Coronary artery (tissue), 2 donors: ENCODE data around the gene VPS13A.

ENCODE experiments used
- DNase-seq: peaks from one replicate; pipeline ENCODE4 v3.0.0-alpha.2; 2017; ENCODE audit warnings: low spot score
- H3K27ac ChIP-seq, 2 donors: fragments of 200-600 bp; sonication (generic); one replicate each; pipeline ENCODE4 v1.5.1; 2016 to 2019
- H3K4me3 ChIP-seq: fragments of 200-600 bp; sonication (generic); 2 replicates; pipeline ENCODE4 v1.5.1; 2016; ENCODE audit warnings: mild to moderate bottlenecking, moderate library complexity
- TF ChIP-seq, protein P1 (sequence below): fragments of 200-600 bp; sonication (generic); IDR thresholded peaks from one replicate; pipeline ENCODE4 v1.5.1; 2019; ENCODE audit warnings: antibody characterized with exemption

Gene VPS13A

DNA sequence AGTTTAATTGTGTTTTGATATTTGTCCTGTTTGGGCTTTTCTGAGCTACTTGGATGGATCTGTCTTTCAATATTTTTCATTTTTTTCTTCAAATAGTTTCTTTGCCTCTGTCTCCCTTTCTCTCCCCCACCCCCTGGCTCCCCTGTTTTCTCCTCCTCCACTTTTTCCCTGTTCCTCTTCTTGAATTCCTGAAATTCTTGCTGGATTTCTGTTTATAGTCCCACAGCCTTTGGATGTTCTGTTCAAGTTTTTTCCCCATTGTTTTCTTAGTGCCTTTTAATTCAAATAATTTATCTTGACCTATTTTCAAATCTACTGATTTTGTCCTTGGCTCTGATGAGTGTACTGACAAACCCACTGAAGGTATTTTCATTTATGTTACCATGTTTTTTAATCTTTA lies 113.0 kb downstream of the VPS13A start:
- no peak for DNase-seq
- no peak overlapping the region for H3K4me3 ChIP-seq
- no peak overlapping the region for H3K27ac ChIP-seq
- TF ChIP-seq, protein P1, sequence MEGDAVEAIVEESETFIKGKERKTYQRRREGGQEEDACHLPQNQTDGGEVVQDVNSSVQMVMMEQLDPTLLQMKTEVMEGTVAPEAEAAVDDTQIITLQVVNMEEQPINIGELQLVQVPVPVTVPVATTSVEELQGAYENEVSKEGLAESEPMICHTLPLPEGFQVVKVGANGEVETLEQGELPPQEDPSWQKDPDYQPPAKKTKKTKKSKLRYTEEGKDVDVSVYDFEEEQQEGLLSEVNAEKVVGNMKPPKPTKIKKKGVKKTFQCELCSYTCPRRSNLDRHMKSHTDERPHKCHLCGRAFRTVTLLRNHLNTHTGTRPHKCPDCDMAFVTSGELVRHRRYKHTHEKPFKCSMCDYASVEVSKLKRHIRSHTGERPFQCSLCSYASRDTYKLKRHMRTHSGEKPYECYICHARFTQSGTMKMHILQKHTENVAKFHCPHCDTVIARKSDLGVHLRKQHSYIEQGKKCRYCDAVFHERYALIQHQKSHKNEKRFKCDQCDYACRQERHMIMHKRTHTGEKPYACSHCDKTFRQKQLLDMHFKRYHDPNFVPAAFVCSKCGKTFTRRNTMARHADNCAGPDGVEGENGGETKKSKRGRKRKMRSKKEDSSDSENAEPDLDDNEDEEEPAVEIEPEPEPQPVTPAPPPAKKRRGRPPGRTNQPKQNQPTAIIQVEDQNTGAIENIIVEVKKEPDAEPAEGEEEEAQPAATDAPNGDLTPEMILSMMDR = no peak

- H3K4me3 ChIP-seq = no peak overlapping the region
- no peak overlapping the region for H3K27ac ChIP-seq
- no peak for DNase-seq
- TF ChIP-seq, protein P1 = no peak
Measured at GRCh38 chr9:77291714-77292113, 114.4 kb downstream of the VPS13A start.

DNA sequence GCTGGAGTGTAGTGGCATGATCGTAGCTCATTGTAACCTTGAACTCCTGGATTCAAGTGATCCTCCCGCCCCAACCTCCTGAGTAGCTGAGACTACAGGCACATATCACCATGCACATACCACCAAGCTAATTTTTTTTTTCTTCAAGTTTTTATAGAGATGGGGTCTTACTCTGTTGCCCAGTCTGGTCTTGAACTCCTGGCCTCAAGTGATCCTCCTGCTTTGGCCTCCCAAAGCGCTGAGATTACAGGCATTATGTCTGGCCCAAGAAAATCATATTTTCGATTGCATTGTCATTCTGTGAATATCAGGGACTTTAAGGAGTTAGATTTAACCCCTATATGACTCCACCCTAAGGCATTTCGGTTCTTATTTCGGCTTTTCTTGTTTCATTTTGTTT lies 116.6 kb downstream of the VPS13A start:
- Histone ChIP-seq H3K4me3 (no peak overlapping the region), H3K27ac (no peak overlapping the region)
- no peak for DNase-seq
- TF ChIP-seq, protein P1 = no peak

GRCh38 chr9:77304543-77304942 lies 127.2 kb downstream of the VPS13A start:
- no peak overlapping the region for H3K4me3 ChIP-seq
- H3K27ac ChIP-seq = no peak overlapping the region
- TF ChIP-seq, protein P1 = no peak
- DNase-seq = no peak

GRCh38 chr9:77305622-77306400 lies 128.5 kb downstream of the VPS13A start:
- Histone ChIP-seq H3K4me3 (no peak overlapping the region), H3K27ac (no peak overlapping the region)
- TF ChIP-seq, protein P1 = no peak
- no peak for DNase-seq

DNA sequence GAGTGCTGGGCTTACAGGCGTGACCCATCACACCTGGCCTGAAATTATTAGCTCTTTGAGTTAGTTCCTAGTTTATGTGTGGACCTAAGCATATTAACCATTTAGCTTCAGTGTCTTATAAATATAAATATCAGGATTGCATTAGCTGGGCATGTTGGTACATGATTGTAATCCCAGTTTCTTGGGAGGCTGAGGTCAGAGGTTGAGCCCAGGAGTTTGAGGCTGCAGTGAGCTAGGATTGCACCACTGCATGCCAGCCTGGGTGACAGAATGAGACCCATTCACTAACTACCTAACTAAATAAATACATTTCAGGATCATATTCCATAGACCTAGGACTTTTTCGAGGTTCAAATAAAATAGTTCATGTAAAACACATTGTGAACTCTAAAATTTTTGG lies 129.8 kb downstream of the VPS13A start:
- TF ChIP-seq, protein P1 = no peak
- DNase-seq = no peak
- Histone ChIP-seq H3K4me3 (no peak overlapping the region), H3K27ac (no peak overlapping the region)

GRCh38 chr9:77316058-77316457 lies 138.7 kb downstream of the VPS13A start:
- H3K4me3 ChIP-seq = no peak overlapping the region
- H3K27ac ChIP-seq = no peak overlapping the region
- TF ChIP-seq, protein P1 = no peak
- DNase-seq = no peak
